HepG2 (cell line): ENCODE results near the gene M1AP. TPM values are rescaled to one million over a fixed set of nuclear protein-coding genes. Genes with fewer than 3 reads are reported as not detected.

ENCODE experiments used
- AHR ChIP-seq: IDR thresholded peaks from 2 replicates; pipeline ENCODE4 v1.6.1; 2018; ENCODE audit warnings: missing genetic modification reagents, missing compliant biosample characterization
- EEA1 ChIP-seq: sonication (generic); formaldehyde crosslinking; IDR thresholded peaks from 2 replicates; pipeline ENCODE4 v1.5.1; 2020; ENCODE audit warnings: mild to moderate bottlenecking, missing genetic modification reagents, borderline replicate concordance
- GATA4 ChIP-seq: sonication (generic); IDR thresholded peaks from 2 replicates; pipeline ENCODE4 v1.6.1; 2016; ENCODE audit warnings: antibody characterized with exemption, low read depth, borderline replicate concordance
- HNF1A ChIP-seq, 2 experiments: sonication (generic) in 1 of 2; formaldehyde crosslinking in 1 of 2; IDR thresholded peaks; 2 replicates each; pipeline versions ENCODE4 v1.4.0 to v1.6.1; 2016 to 2020; ENCODE audit warnings: borderline replicate concordance in 1 of 2, low read depth in 1 of 2, mild to moderate bottlenecking in 1 of 2, missing genetic modification reagents in 1 of 2
- HOXA7 ChIP-seq: sonication (generic); formaldehyde crosslinking; IDR thresholded peaks from 2 replicates; pipeline ENCODE4 v1.8.1; 2022; ENCODE audit warnings: mild to moderate bottlenecking, missing genetic modification reagents, moderate library complexity
- KMT2A ChIP-seq: sonication (generic); formaldehyde crosslinking; IDR thresholded peaks from 2 replicates; pipeline ENCODE4 v1.4.0; 2020; ENCODE audit warnings: missing genetic modification reagents
- MXI1 ChIP-seq: IDR thresholded peaks from 3 replicates; pipeline ENCODE4 v1.6.1; 2012; ENCODE audit warnings: low read depth, low read length, inconsistent platforms, borderline replicate concordance
- NFRKB ChIP-seq: fragments of 450-650 bp; IDR thresholded peaks from 2 replicates; pipeline ENCODE4 v1.6.1; 2017
- PATZ1 ChIP-seq: sonication (generic); formaldehyde crosslinking; IDR thresholded peaks from 2 replicates; pipeline ENCODE4 v1.4.0; 2020; ENCODE audit warnings: missing genetic modification reagents
- POLR2A ChIP-seq, 2 experiments: IDR thresholded peaks; 2 replicates each; pipeline ENCODE4 v1.6.1; 2011; ENCODE audit warnings: low read depth in 2 of 2, low read length in 2 of 2, mild to moderate bottlenecking in 1 of 2, moderate library complexity in 1 of 2; ENCODE audit not compliant: insufficient read depth in 1 of 2
- TFE3 ChIP-seq: IDR thresholded peaks from 2 replicates; pipeline ENCODE4 v1.6.1; 2016
- ZBTB7B ChIP-seq: sonication (generic); formaldehyde crosslinking; IDR thresholded peaks from 2 replicates; pipeline ENCODE4 v1.4.0; 2020; ENCODE audit warnings: missing genetic modification reagents
- ZIK1 ChIP-seq: sonication (generic); formaldehyde crosslinking; IDR thresholded peaks from 2 replicates; pipeline ENCODE4 v1.5.0; 2020; ENCODE audit warnings: mild to moderate bottlenecking, low read depth, missing genetic modification reagents, borderline replicate concordance
- ZNF10 ChIP-seq: sonication (generic); formaldehyde crosslinking; IDR thresholded peaks from 2 replicates; pipeline ENCODE4 v1.4.0; 2020; ENCODE audit warnings: mild to moderate bottlenecking, low read depth, missing genetic modification reagents, borderline replicate concordance
- ZNF160 ChIP-seq: sonication (generic); formaldehyde crosslinking; IDR thresholded peaks from 2 replicates; pipeline ENCODE4 v1.8.0; 2022; ENCODE audit warnings: mild to moderate bottlenecking, inconsistent platforms, missing genetic modification reagents
- ZNF724P ChIP-seq: sonication (generic); formaldehyde crosslinking; IDR thresholded peaks from 2 replicates; pipeline ENCODE4 v1.8.0; 2022; ENCODE audit warnings: missing genetic modification reagents, borderline replicate concordance
- ZNF747 ChIP-seq: sonication (generic); formaldehyde crosslinking; IDR thresholded peaks from 2 replicates; pipeline ENCODE4 v1.8.1; 2023; ENCODE audit warnings: missing genetic modification reagents, mild to moderate bottlenecking, borderline replicate concordance
- ZNF839 ChIP-seq: sonication (generic); formaldehyde crosslinking; IDR thresholded peaks from 2 replicates; pipeline ENCODE4 v1.4.0; 2020; ENCODE audit warnings: missing genetic modification reagents, mild to moderate bottlenecking, borderline replicate concordance
- polyA plus RNA-seq, 8 experiments: library from polyadenylated mRNA; depleted of rRNA in 3 of 8; stranded (reverse) in 7 of 8; unstranded in 1 of 8; fragments of >200 nt; fragmentation: Illumina TruSeq in 4 of 8; extraction: Trizol in 4 of 8; gene quantifications; 2 replicates each; pipeline versions ENCODE4 v1.2.1 to v1.2.3, GENCODE V29; 2011 to 2016; ENCODE audit warnings: low read depth in 4 of 8, missing spikeins in 1 of 8, mixed read lengths in 1 of 8; ENCODE audit not compliant: insufficient read depth in 1 of 8
- total RNA-seq, 5 experiments: library from RNA; depleted of rRNA; stranded (reverse); fragments of >200 nt; fragmentation: Illumina TruSeq; extraction: Trizol; gene quantifications; 2 replicates each; pipeline ENCODE4 v1.2.3, GENCODE V29; 2016; ENCODE audit warnings: low read depth in 1 of 5
- TF ChIP-seq, protein P1 (sequence below): sonication (generic); formaldehyde crosslinking; IDR thresholded peaks from 2 replicates; pipeline ENCODE4 v1.8.0; 2023; ENCODE audit warnings: mild to moderate bottlenecking, missing genetic modification reagents

M1AP gene
- total and polyA plus RNA-seq, 2 of the 13 experiments (the other 11 are each of a cell fraction or from before 2014, with no cell fraction given): not detected

GRCh38 chr2:74529357-74530238, 118.5 kb downstream of the M1AP start, which contains the start of the genes AUP1 and HTRA2 (continued):
- peak; percentile 18; the same call in 1 of the 2 replicates for TF ChIP-seq ZNF839 (CRISPR knock-in tag)
- no peak; the same call in 1 of the 2 replicates for TF ChIP-seq NFRKB
- TF ChIP-seq KMT2A (CRISPR knock-in tag): peak; percentile 80
- TF ChIP-seq ZBTB7B (CRISPR knock-in tag): peak; percentile 55
- no peak for TF ChIP-seq HNF1A (IDR thresholded peaks at IDR 0.05; ENCODE audit: low read depth)
- peak; percentile 81; the same call in 1 of the 2 replicates for TF ChIP-seq HNF1A (CRISPR knock-in tag; IDR thresholded peaks at IDR 0.05; ENCODE audit: borderline replicate concordance)
- TF ChIP-seq AHR (CRISPR knock-in tag): no peak
- peak; percentile 96 for TF ChIP-seq ZNF747
- TF ChIP-seq MXI1: peak; percentile 93; the same call in 2 of the 3 replicates
- peak; percentile 47; the same call in 1 of the 2 replicates for TF ChIP-seq ZIK1 (CRISPR knock-in tag)
- peak; percentile 77 for TF ChIP-seq PATZ1
- no peak for TF ChIP-seq HOXA7
- peak; percentile 82 to 89 for TF ChIP-seq POLR2A (IDR thresholded peaks at IDR 0.05; ENCODE audit: insufficient read depth in 1 of 2, low read depth in 2 of 2, low read length in 2 of 2)
- no peak for TF ChIP-seq ZNF10
- peak; percentile 58; the same call in 1 of the 2 replicates for TF ChIP-seq GATA4
- TF ChIP-seq EEA1 (CRISPR knock-in tag): peak; percentile 96; the same call in 1 of the 2 replicates
- TF ChIP-seq, protein P1, sequence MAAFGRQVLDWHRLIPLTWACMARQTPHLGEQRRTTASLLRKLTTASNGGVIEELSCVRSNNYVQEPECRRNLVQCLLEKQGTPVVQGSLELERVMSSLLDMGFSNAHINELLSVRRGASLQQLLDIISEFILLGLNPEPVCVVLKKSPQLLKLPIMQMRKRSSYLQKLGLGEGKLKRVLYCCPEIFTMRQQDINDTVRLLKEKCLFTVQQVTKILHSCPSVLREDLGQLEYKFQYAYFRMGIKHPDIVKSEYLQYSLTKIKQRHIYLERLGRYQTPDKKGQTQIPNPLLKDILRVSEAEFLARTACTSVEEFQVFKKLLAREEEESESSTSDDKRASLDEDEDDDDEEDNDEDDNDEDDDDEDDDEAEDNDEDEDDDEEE (CRISPR knock-in tag): peak; percentile 13; the same call in 1 of the 2 replicates
- 0 out of 2 replicates have a peak, but pooled peaks have one; percentile 17 for TF ChIP-seq ZNF724P (CRISPR knock-in tag)
- TF ChIP-seq ZNF160 (CRISPR knock-in tag): peak; percentile 18; the same call in 1 of the 2 replicates
- TF ChIP-seq TFE3 (CRISPR knock-in tag): peak; percentile 51; the same call in 1 of the 2 replicates
